GM23338 (cell line): Measurements from ENCODE around the gene DAPK2.

Experiments used
- CREB1 ChIP-seq: fragments of 250-450 bp; sonication (Bioruptor Pico); IDR thresholded peaks from 2 replicates; pipeline ENCODE4 v1.5.0; 2020; ENCODE audit warnings: low read depth, mild to moderate bottlenecking, moderate library complexity
- CTCF ChIP-seq, 2 experiments: fragments of 200-600 bp in 1 of 2; sonication (generic) in 1 of 2; conservative IDR thresholded peaks; 2 replicates each; pipeline versions ENCODE4 v1.5.1 to v1.6.1; 2016 to 2017; ENCODE audit warnings: antibody characterized with exemption in 2 of 2, low read depth in 2 of 2, mild to moderate bottlenecking in 2 of 2, moderate library complexity in 1 of 2
- JUNB ChIP-seq: IDR thresholded peaks from one replicate; pipeline ENCODE4 v1.6.1; 2016; ENCODE audit warnings: antibody characterized with exemption; ENCODE audit not compliant: unreplicated experiment
- POLR2AphosphoS5 ChIP-seq: IDR thresholded peaks from 2 replicates; pipeline ENCODE4 v1.6.1; 2016; ENCODE audit warnings: antibody characterized with exemption, low read depth
- REST ChIP-seq: IDR thresholded peaks from one replicate; pipeline ENCODE4 v1.6.1; 2018; ENCODE audit warnings: antibody characterized with exemption; ENCODE audit not compliant: unreplicated experiment
- ZNF114 ChIP-seq: fragments of 250-450 bp; sonication (Bioruptor Pico); IDR thresholded peaks from 2 replicates; pipeline ENCODE4 v1.5.0; 2020; ENCODE audit warnings: mild to moderate bottlenecking, moderate library complexity

- no peak for TF ChIP-seq CTCF (conservative IDR thresholded peaks at IDR 0.05; ENCODE audit: low read depth in 2 of 2)
- TF ChIP-seq ZNF114 (CRISPR knock-in tag), result no peak
- TF ChIP-seq POLR2AphosphoS5, result no peak
- no peak for TF ChIP-seq JUNB
- TF ChIP-seq REST, result no peak
- no peak for TF ChIP-seq CREB1
Observed at GRCh38 chr15:63900306-63900705, 146.0 kb downstream of the DAPK2 start.
